GM23338 (cell line): ENCODE results near the gene JAZF1. TPM values are rescaled to one million over a fixed set of nuclear protein-coding genes. Genes with fewer than 3 reads are reported as not detected.

Experiments used
- ATAC-seq: fragments of 200-7000 bp; cut with Tn5 transposase; 3 replicates; pipeline ENCODE4 v1.9.1; 2020
- DNase-seq: peaks from one replicate; pipeline ENCODE4 v3.0.0-alpha.2; 2015; ENCODE audit warnings: low spot score
- H2AFZ ChIP-seq: fragments of 200-600 bp; sonication (generic); 2 replicates; pipeline ENCODE4 v1.8.0; 2016; ENCODE audit warnings: antibody characterized with exemption, mild to moderate bottlenecking, moderate library complexity
- H3F3A ChIP-seq: fragments of 200-600 bp; sonication (generic); replicated peaks from 2 replicates; pipeline ENCODE4 v1.8.0; 2017; ENCODE audit warnings: antibody characterized with exemption, mixed run types, low read depth
- H3K27ac ChIP-seq: fragments of 200-600 bp; sonication (generic); 2 replicates; pipeline ENCODE4 v1.6.1; 2016; ENCODE audit warnings: low read depth
- H3K27me3 ChIP-seq: fragments of 200-600 bp; sonication (generic); 2 replicates; pipeline ENCODE4 v1.8.0; 2016; ENCODE audit warnings: mild to moderate bottlenecking, mixed run types, moderate library complexity; ENCODE audit not compliant: insufficient read depth
- H3K36me3 ChIP-seq: fragments of 200-600 bp; sonication (generic); 2 replicates; pipeline ENCODE4 v1.8.0; 2016; ENCODE audit warnings: mild to moderate bottlenecking; ENCODE audit not compliant: insufficient read depth
- H3K4me1 ChIP-seq: fragments of 200-600 bp; sonication (generic); 2 replicates; pipeline ENCODE4 v1.8.0; 2016; ENCODE audit warnings: mild to moderate bottlenecking, moderate library complexity; ENCODE audit not compliant: insufficient read depth
- H3K4me2 ChIP-seq: fragments of 200-600 bp; sonication (generic); 2 replicates; pipeline ENCODE4 v1.7.1; 2017; ENCODE audit warnings: mixed run types
- H3K4me3 ChIP-seq: fragments of 200-600 bp; sonication (generic); 2 replicates; pipeline ENCODE4 v1.6.1; 2016; ENCODE audit warnings: mixed run types
- H3K79me2 ChIP-seq: fragments of 200-600 bp; sonication (generic); replicated peaks from 2 replicates; pipeline ENCODE4 v1.8.0; 2017; ENCODE audit warnings: mild to moderate bottlenecking; ENCODE audit not compliant: insufficient read depth
- H3K9me2 ChIP-seq: fragments of 200-600 bp; sonication (generic); 2 replicates; pipeline ENCODE4 v1.8.0; 2017; ENCODE audit not compliant: insufficient read depth
- H4K20me1 ChIP-seq: fragments of 200-600 bp; sonication (generic); replicated peaks from 2 replicates; pipeline ENCODE4 v1.8.0; 2017; ENCODE audit warnings: mild to moderate bottlenecking; ENCODE audit not compliant: insufficient read depth
- H3K27ac Mint-ChIP-seq: 2 replicates; pipeline ENCODE4 v1.8.0; 2020; ENCODE audit warnings: inconsistent platforms, mild to moderate bottlenecking, moderate library complexity, mixed read lengths
- H3K27me3 Mint-ChIP-seq: 3 replicates; pipeline ENCODE4 v1.8.0; 2022; ENCODE audit warnings: low read depth, mild to moderate bottlenecking, moderate library complexity, mixed read lengths, inconsistent platforms; ENCODE audit not compliant: insufficient read depth, poor library complexity
- H3K36me3 Mint-ChIP-seq: 3 replicates; pipeline ENCODE4 v1.8.0; 2021; ENCODE audit warnings: low read depth, mild to moderate bottlenecking, inconsistent platforms, moderate library complexity, mixed read lengths
- H3K4me1 Mint-ChIP-seq: 3 replicates; pipeline ENCODE4 v1.8.0; 2020; ENCODE audit warnings: mild to moderate bottlenecking, inconsistent platforms, mixed read lengths
- H3K4me3 Mint-ChIP-seq: 3 replicates; pipeline ENCODE4 v1.8.0; 2021; ENCODE audit warnings: moderate library complexity, mild to moderate bottlenecking, inconsistent platforms, mixed read lengths
- H3K9me3 Mint-ChIP-seq: 3 replicates; pipeline ENCODE4 v1.8.0; 2020; ENCODE audit warnings: moderate library complexity, mild to moderate bottlenecking, inconsistent platforms, mixed read lengths
- CTCF ChIP-seq, 2 experiments: fragments of 200-600 bp in 1 of 2; sonication (generic) in 1 of 2; conservative IDR thresholded peaks; 2 replicates each; pipeline versions ENCODE4 v1.5.1 to v1.6.1; 2016 to 2017; ENCODE audit warnings: antibody characterized with exemption in 2 of 2, low read depth in 2 of 2, mild to moderate bottlenecking in 2 of 2, moderate library complexity in 1 of 2
- ZNF462 ChIP-seq: fragments of 250-450 bp; sonication (Bioruptor Pico); IDR thresholded peaks from 2 replicates; pipeline ENCODE4 v1.5.0; 2020; ENCODE audit warnings: mild to moderate bottlenecking, moderate library complexity
- polyA plus RNA-seq: library from polyadenylated mRNA; unstranded; fragments of >200 nt; fragmentation: Nextera tagmentation; extraction: Ambion mirVana; gene quantifications from 2 replicates; pipeline ENCODE4 v1.2.1, GENCODE V29; 2016
- total RNA-seq: library from RNA; depleted of rRNA; stranded (reverse); fragments of >200 nt; shearing (Covaris generic); gene quantifications from 2 replicates; pipeline ENCODE4 v1.2.3, GENCODE V29; 2014

Gene JAZF1
- total and polyA plus RNA-seq, 2 experiments from 2014 or later: 12.2 to 22.2 TPM

GRCh38 chr7:27842094-27842692 is 338.4 kb downstream of the JAZF1 start:
- Histone ChIP-seq H2AFZ (no peak overlapping the region), H3K79me2 (no peaks in the 10 kb centered on the region), H3K4me3 (no peak overlapping the region), H3K27me3 (no peaks in the 10 kb centered on the region), H3K27ac (no peak overlapping the region; the same call in 1 of the 2 replicates), H3K4me1 (peaks cover 14% of the 10 kb centered on the region), H4K20me1 (0 out of 2 replicates have a peak, but pooled peaks cover 5% of the 10 kb centered on the region), H3K4me2 (no peak overlapping the region), H3K36me3 (peaks cover 7% of the 10 kb centered on the region), H3F3A (no peaks in the 10 kb centered on the region), H3K9me2 (no peaks in the 10 kb centered on the region)
- TF ChIP-seq CTCF (conservative IDR thresholded peaks at IDR 0.05; ENCODE audit: low read depth in 2 of 2) (0 out of 4 replicates have a peak, but pooled peaks of 1 of the 2 experiments have one; percentile 8), ZNF462 (CRISPR knock-in tag) (no peak)
- Mint-ChIP-seq H3K9me3 (no peaks in the 10 kb centered on the region), H3K4me3 (no peak overlapping the region), H3K4me1 (peaks cover 25% of the 10 kb centered on the region), H3K36me3 (no peaks in the 10 kb centered on the region), H3K27me3 (peaks cover 2% of the 10 kb centered on the region), H3K27ac (no peak overlapping the region)
- peak; percentile 39 for ATAC-seq
- peak; percentile 26 for DNase-seq
